ENCODE results near the gene SUGP2.

DNA sequence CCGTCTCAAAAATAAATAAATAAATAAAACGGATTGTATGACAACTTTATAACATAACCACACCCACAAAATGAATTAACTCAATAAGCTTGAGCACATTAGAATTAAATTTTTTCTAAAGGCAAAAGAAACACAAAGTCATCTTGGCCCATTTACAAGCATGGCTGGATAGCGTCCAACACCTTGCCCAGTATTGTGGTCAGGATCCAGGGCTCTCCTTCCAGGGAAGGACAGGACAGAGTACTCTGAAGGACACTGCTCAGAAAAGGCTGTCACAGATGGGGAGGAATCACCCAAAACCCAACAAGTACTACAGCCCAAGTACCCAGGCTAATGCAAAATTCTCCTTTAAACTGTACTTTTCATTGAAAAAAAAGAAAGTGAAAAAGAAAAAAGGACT, 27.1 kb downstream of the SUGP2 start:
- TF ChIP-seq, protein P1, sequence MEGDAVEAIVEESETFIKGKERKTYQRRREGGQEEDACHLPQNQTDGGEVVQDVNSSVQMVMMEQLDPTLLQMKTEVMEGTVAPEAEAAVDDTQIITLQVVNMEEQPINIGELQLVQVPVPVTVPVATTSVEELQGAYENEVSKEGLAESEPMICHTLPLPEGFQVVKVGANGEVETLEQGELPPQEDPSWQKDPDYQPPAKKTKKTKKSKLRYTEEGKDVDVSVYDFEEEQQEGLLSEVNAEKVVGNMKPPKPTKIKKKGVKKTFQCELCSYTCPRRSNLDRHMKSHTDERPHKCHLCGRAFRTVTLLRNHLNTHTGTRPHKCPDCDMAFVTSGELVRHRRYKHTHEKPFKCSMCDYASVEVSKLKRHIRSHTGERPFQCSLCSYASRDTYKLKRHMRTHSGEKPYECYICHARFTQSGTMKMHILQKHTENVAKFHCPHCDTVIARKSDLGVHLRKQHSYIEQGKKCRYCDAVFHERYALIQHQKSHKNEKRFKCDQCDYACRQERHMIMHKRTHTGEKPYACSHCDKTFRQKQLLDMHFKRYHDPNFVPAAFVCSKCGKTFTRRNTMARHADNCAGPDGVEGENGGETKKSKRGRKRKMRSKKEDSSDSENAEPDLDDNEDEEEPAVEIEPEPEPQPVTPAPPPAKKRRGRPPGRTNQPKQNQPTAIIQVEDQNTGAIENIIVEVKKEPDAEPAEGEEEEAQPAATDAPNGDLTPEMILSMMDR (IDR thresholded peaks at IDR 0.05), result no peak
- TF ChIP-seq POLR2A (IDR thresholded peaks at IDR 0.05), result no peak
